NK-92 (cell line): ENCODE data around the gene FER.
"Not testable (repeated sequence)": the region's sequence is repeated elsewhere in the genome, so short reads cannot be mapped to it uniquely, and the experiment has no call there.

ENCODE experiments used
- DNase-seq: peaks from one replicate; lab custom pipeline; 2025; ENCODE audit not compliant: unreplicated experiment; lab: John Stamatoyannopoulos, UW

The FER gene

GRCh38 chr5:108876451-108876850, 128.8 kb downstream of the FER start:
- no peak for DNase-seq

DNA sequence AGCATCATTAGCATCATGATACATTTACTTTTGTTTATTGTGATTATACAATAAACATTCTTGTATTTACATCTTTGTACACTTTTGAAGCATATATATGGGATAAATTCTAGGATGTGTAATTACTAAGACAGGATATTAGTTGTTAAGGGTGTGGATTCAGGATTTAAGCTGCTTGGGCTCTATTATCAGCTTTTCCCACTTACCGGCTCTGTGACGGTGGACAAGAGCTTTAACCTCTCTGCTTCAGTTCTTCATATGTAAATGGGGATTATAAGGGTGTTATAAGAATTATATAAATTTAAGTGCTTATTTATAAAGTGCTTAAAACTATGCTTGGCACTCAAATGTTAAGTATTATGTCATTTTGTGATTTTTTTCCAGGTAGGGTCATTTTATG, 131.1 kb downstream of the FER start:
- no peak for DNase-seq

DNA sequence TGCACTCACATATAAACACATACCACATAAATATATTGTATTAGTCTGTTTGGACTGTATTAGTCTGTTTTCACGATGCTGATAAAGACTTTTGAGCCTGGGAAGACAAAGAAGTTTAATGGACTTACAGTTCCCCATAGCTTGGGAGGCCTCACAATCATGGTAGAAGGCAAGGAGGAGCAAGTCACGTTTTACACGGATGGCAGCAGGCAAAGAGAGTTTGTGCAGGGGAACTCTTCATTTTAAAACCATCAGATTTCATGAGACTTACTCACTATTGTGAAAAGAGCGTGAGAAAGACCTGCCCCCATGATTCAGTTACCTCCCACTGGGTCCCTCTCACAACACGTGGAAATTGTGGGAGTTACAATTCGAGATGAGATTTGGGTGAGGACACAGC, 133.4 kb downstream of the FER start:
- no peak for DNase-seq

GRCh38 chr5:108884736-108885135, 137.0 kb downstream of the FER start:
- no peak for DNase-seq

DNA sequence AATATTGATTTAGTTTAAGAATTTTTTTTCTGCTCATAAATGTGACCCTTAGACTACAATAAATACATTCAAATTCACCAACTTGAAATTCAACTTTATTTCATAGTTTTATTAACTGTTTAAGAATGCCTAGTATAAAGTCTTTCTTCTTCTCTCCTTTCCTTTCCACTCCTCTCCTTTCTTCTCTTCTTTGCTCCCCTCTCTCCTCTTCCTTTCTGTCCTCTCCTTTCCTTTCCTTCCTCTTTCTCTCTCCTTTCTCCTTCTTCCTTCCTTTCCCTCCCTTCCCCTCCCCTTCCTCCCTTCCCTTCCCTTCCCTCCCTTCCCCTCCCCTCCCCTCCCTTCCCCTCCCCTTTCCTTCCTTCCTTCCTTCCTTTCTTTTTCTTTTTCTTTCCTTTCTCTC, 150.6 kb downstream of the FER start:
- no peak for DNase-seq

GRCh38 chr5:108898707-108899106, 151.0 kb downstream of the FER start:
- no peak for DNase-seq

DNA sequence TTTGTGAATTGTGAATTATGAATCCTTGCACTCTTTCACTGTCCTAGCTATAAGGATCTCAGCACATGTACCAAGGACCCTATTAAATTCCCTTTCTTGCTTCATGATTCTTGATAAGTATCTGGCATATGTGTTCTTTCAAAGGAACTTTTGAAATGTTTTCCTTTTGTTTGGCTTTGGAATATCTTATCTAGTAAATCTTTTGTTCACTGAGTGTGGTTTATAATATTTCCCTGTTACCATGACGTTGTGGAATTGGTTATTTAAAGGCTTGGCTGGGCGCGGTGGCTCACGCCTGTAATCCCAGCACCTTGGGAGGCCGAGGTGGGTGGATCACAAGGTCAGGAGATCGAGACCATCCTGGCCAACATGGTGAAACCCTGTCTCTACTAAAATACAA, 151.5 kb downstream of the FER start:
- not testable (repeated sequence) for DNase-seq

DNA sequence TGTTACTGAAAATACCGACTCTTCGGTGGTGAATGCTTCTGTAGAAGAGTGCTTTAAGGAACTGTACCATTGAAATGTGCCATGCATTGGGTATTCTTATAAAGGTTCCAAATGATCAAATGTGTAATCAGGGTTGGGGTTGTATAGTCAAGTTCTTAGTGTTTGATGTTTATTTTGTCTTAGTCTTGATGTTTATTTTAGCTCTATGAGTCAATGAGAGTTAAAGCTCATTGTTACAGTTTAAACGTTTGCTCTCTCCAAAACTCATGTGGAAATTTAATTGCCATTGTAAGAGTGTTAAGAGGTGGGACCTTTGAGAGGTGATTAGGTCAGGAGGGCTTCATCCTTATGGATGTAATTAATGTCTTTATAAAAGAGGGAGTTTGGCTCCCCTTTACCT, 153.0 kb downstream of the FER start:
- no peak for DNase-seq

DNA sequence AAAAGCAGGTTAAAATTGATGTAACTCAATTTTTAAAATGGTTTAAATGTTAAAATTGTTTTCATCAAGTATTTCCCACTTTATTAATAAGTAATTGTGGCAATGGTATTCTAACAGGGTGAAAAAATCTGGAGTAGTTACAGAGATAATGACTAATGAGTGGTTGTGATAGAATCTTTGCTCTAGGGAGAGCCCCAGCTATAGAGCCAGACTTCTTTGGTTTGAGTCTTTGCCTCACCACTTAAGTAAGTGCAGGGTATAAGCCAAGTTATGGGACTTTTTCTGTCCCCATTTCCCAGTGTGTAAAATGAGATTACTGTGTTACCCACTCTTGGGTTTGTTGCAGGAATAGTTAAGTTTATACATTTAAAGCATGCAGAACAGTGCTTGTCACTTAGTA, 158.1 kb downstream of the FER start:
- DNase-seq = no peak

DNA sequence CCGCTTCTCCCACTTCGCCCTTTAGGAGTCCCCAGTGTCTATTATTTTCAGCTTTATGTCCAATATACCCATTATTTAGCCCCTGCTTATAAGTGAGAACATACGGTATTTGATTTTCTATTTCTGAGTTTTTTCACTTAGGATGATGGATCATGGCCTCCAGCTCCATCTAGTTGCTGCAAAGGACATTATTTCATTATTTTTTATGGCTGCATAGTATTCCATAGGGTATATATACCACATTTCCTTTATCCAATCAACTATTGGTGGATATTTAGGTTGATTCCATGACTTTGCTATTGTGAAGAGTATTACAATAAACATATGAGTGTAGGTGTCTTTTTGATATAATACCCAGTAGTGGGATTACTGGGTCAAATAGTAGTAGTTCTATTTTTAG, 162.9 kb downstream of the FER start:
- DNase-seq = no peak

GRCh38 chr5:108911055-108911454, 163.4 kb downstream of the FER start:
- no peak for DNase-seq

GRCh38 chr5:108917596-108917995, 169.9 kb downstream of the FER start:
- DNase-seq = no peak

- DNase-seq = no peak
Measured at GRCh38 chr5:108919591-108920326, 172.1 kb downstream of the FER start.

DNA sequence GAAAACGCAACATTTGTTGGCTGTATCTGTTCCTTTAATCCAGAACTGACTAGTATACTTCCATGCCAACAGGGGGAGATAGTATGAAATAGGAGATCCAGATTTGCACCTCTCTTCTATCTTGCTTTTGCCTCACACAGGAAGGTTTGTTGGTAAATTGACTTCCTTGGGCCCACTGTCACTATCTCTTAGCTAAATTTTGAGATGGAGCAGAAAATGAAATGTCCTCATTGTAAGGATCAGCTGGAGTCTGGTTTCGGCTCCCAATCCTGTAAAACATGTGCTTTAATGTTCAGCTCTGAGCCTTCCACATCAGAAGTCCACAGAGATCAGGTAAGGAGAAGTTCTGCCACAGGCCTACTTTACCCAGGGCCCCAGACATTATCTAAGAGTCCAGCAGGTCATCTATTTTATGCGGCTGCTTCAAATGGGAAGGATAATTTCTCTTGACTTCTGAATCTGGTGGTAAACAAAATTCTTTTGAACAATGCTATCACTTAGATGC, 176.8 kb downstream of the FER start:
- no peak for DNase-seq

DNA sequence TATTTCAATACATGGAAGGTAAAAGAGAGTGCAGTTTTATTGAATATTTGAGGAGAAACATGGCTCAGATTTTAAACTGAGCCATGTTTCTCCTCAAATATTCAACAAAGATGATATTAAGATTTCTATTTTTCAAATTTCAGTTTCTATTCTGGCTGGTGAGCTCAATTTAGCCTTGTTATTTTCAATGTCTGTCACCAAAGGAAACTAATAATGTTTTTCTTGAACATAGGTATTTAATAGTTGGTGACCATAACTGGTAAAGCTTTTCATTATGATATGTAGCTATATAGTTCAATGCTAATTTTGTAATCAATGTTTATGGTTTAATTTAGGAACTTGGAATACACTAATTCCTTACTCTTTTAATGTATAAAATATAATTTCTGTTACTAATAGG, 177.4 kb downstream of the FER start:
- no peak for DNase-seq

DNA sequence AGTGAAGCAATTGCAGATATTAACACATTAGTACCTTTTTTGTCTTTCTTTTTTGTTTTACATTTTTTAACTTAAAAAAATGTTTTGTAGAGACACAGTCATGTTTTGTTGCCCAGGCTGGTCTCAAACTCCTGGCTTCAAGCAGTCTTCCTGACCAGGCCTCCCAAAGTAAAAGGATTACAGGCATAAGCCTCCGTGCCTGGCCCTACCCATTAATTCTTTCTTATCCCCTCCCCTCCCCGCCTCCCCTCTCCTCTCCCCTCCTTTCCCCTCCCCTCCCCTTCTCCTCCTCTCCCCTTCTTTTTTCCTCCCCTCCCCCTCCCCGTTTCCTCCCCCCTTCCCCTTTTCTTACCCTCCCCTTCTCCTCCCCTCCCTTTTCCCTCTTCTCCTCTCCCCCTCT, 182.4 kb downstream of the FER start:
- no peak for DNase-seq

GRCh38 chr5:108935611-108936010, 187.9 kb downstream of the FER start:
- DNase-seq = no peak

GRCh38 chr5:108937221-108937620, 189.5 kb downstream of the FER start:
- DNase-seq = no peak

- no peak for DNase-seq
Measured at GRCh38 chr5:108940506-108940905, 192.8 kb downstream of the FER start.

DNA sequence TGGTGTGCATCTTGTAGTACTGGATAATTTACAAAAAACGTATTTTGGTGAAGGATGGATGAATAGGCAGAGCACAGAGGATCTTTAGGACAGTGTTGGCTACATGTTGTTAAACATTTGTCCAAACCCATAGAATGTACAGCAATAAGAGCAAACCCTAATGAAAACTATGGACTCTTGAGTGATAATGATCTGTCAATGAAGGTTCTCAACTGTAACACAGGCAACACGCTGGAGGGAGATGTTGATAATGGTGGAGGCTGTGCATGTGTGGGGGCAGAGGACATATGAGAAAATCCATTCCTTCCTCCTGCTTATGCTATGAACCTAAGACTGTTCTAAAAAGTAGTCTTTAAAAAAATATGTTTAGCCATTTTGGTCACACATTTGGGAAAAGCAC, 194.0 kb downstream of the FER start:
- no peak for DNase-seq

DNA sequence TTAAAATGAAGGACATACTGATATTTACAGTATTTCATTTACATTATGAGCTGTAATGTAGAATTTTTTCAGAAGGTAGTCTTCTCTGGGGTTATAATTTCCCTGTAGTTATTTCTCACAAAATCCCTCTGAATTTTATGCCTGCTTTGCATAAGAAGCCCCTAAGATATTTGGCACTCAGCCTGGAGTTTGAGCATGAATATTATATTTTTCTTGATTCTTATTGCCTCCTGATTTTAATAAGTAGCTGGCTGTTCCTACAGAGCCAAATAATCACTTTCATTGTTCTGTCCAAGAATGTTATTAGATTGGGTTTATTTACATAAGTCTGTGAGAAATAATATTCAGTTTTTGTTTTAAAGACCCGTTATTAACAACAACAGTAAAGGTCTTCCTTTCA, 195.0 kb downstream of the FER start:
- DNase-seq = no peak

DNA sequence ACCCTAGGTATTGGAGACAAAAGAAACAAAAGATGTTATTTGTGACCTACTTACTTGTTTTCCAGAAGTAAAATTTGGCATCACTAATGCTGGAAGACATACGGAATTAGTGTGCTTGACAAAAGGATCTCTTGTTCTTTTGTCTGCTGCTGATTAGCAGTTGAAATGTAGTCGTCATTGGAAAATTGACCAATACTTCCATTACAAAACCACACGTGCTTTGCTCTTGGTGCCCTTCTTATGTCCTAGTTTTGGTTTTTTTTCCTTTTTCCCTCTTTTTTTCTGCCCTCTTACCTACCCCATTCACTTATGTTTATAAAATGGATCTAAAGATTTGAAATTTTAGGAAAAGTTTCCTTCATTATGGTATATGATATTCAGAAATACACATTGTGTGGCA, 197.4 kb downstream of the FER start:
- DNase-seq = no peak

GRCh38 chr5:108946008-108946407, 198.3 kb downstream of the FER start:
- no peak for DNase-seq
